Suprapubic skin (tissue), 4 donors: ENCODE measurements around the gene SLC44A1.

Experiments
- EP300 ChIP-seq: sonication (generic); formaldehyde crosslinking; IDR thresholded peaks from one replicate; pipeline ENCODE4 v1.6.1; 2017; ENCODE audit warnings: antibody characterized with exemption
- POLR2A ChIP-seq, 2 donors: fragments of 450-650 bp; IDR thresholded peaks; one replicate each; pipeline ENCODE4 v1.6.1; 2017; ENCODE audit warnings: antibody characterized with exemption in 2 of 2, mild to moderate bottlenecking in 2 of 2, moderate library complexity in 2 of 2
- POLR2AphosphoS5 ChIP-seq, 3 donors: sonication (generic); formaldehyde crosslinking; IDR thresholded peaks; one replicate each; pipeline ENCODE4 v1.6.1; 2017; ENCODE audit warnings: antibody characterized with exemption in 3 of 3
- TF ChIP-seq, protein P1 (sequence below), 2 donors: fragments of 200-600 bp in 1 of 2; fragments of 450-650 bp in 1 of 2; sonication (generic) in 1 of 2; IDR thresholded peaks; one replicate each; pipeline ENCODE4 v1.5.1; 2016 to 2019; ENCODE audit warnings: antibody characterized with exemption in 2 of 2, mild to moderate bottlenecking in 1 of 2, moderate library complexity in 1 of 2

GRCh38 chr9:105259731-105260612 is 15.5 kb downstream of the SLC44A1 start:
- TF ChIP-seq, protein P1, sequence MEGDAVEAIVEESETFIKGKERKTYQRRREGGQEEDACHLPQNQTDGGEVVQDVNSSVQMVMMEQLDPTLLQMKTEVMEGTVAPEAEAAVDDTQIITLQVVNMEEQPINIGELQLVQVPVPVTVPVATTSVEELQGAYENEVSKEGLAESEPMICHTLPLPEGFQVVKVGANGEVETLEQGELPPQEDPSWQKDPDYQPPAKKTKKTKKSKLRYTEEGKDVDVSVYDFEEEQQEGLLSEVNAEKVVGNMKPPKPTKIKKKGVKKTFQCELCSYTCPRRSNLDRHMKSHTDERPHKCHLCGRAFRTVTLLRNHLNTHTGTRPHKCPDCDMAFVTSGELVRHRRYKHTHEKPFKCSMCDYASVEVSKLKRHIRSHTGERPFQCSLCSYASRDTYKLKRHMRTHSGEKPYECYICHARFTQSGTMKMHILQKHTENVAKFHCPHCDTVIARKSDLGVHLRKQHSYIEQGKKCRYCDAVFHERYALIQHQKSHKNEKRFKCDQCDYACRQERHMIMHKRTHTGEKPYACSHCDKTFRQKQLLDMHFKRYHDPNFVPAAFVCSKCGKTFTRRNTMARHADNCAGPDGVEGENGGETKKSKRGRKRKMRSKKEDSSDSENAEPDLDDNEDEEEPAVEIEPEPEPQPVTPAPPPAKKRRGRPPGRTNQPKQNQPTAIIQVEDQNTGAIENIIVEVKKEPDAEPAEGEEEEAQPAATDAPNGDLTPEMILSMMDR (IDR thresholded peaks at IDR 0.05): no peak
- no peak for TF ChIP-seq POLR2A (IDR thresholded peaks at IDR 0.05)
- no peak for TF ChIP-seq EP300
- TF ChIP-seq POLR2AphosphoS5 (IDR thresholded peaks at IDR 0.05): no peak
